Measurements from ENCODE around the gene TNNT1. TPM values are rescaled to one million over a fixed set of nuclear protein-coding genes. Genes with fewer than 3 reads are reported as not detected.
A peak's percentile ranks its signal among the peaks of the same experiment; 100 is the strongest.

TNNT1 gene
- total RNA-seq, 6 donors from 2014 or later, result 1.3 to 31.2 (median 2.4) TPM; not detected in 1

- ATAC-seq (ENCODE audit: low FRiP score in 2 of 2) (no peak), DNase-seq (no peak)
- Histone ChIP-seq H3K27ac (no peak overlapping the region), H3K36me3 (no peaks in the 10 kb centered on the region), H3K4me3 (no peak overlapping the region), H3K27me3 (peaks cover 2 to 59% (median 36%) of the 10 kb centered on the region in 4 donors), H3K4me1 (peaks cover 5 to 23% (median 17%) of the 10 kb centered on the region in 4 donors), H3K9me3 (no peaks in the 10 kb centered on the region)
- 82 to 87% methylated on average over 5 of the region's 5 CpGs for WGBS, 2 donors
- TF ChIP-seq POLR2A (IDR thresholded peaks at IDR 0.05) (no peak), EP300 (IDR thresholded peaks at IDR 0.05) (no peak), POLR2AphosphoS5 (IDR thresholded peaks at IDR 0.05) (no peak), CTCF (IDR thresholded peaks at IDR 0.05) (no peak)
Observed at GRCh38 chr19:55171440-55171839, 22.4 kb upstream of the TNNT1 start.

- Histone ChIP-seq H3K27me3 (peaks cover 2 to 53% (median 20%) of the 10 kb centered on the region in 4 donors), H3K36me3 (no peaks in the 10 kb centered on the region), H3K27ac (no peak overlapping the region), H3K4me1 (peaks cover 9 to 30% (median 18%) of the 10 kb centered on the region in 4 donors), H3K4me3 (no peak overlapping the region), H3K9me3 (no peaks in the 10 kb centered on the region)
- no peak for DNase-seq
- 63 to 66% methylated on average over 4 of the region's 4 CpGs for WGBS, 2 donors
- TF ChIP-seq POLR2A (IDR thresholded peaks at IDR 0.05), result no peak
- TF ChIP-seq POLR2AphosphoS5 (IDR thresholded peaks at IDR 0.05), result no peak
- no peak for TF ChIP-seq CTCF (IDR thresholded peaks at IDR 0.05)
- no peak for TF ChIP-seq EP300 (IDR thresholded peaks at IDR 0.05)
- no peak for ATAC-seq (ENCODE audit: low FRiP score in 2 of 2)
Observed at GRCh38 chr19:55169136-55169535, 20.1 kb upstream of the TNNT1 start.

GRCh38 chr19:55166530-55167268, 17.7 kb upstream of the TNNT1 start, which contains the start of gene DNAAF3:
TSS of gene DNAAF3 (minus strand) at chr19:55166613. CDS start at chr19:55166413, 200 bp downstream.
- TF ChIP-seq CTCF (IDR thresholded peaks at IDR 0.05) (no peak), EP300 (IDR thresholded peaks at IDR 0.05) (no peak)
- peaks cover 0 to 39% (median 15%) of the 10 kb centered on the region in 4 donors for H3K27me3 ChIP-seq
- H3K9me3 ChIP-seq, result no peaks in the 10 kb centered on the region
- ATAC-seq (ENCODE audit: low FRiP score in 2 of 2) (peak; percentile 98), DNase-seq (peak; percentile 93 to 95)
- H3K4me1 ChIP-seq, result peaks cover 4 to 20% (median 9%) of the 10 kb centered on the region in 4 donors
- whole genome bisulfite sequencing, 2 donors, result 3% methylated on average over 28 to 33 of the region's 33 CpGs
- H3K4me3 ChIP-seq, result peak within 1 kb of the TSS; percentile 29 to 60 (median 49)
- H3K27ac ChIP-seq, result no peak within 1 kb of the TSS
- no peaks in the 10 kb centered on the region for H3K36me3 ChIP-seq

- peak in 2 of 6 experiments; percentile 15 to 47 for TF ChIP-seq CTCF (IDR thresholded peaks at IDR 0.05)
- no peak for TF ChIP-seq POLR2AphosphoS5 (IDR thresholded peaks at IDR 0.05)
- peaks cover 0 to 44% (median 18%) of the 10 kb centered on the region in 4 donors for H3K27me3 ChIP-seq
- H3K4me3 ChIP-seq, result peak overlapping the region; percentile 29 to 60 (median 49)
- H3K36me3 ChIP-seq, result no peaks in the 10 kb centered on the region
- DNase-seq (peak; percentile 66 to 86), ATAC-seq (ENCODE audit: low FRiP score in 2 of 2) (peak; percentile 56 to 92)
- no peaks in the 10 kb centered on the region for H3K9me3 ChIP-seq
- no peak overlapping the region for H3K27ac ChIP-seq
- 3 to 7% methylated on average over 16 to 30 of the region's 34 CpGs for WGBS, 2 donors
- peaks cover 4 to 21% (median 9%) of the 10 kb centered on the region in 4 donors for H3K4me1 ChIP-seq
Observed at GRCh38 chr19:55165952-55166529, 17.0 kb upstream of the TNNT1 start.

Data from upper lobe of left lung (tissue), 6 donors.